Measurements from ENCODE around the gene TRABD2A. TPM values are rescaled to one million over a fixed set of nuclear protein-coding genes. Genes with fewer than 3 reads are reported as not detected.
A peak's percentile ranks its signal among the peaks of the same experiment; 100 is the strongest.

TRABD2A gene
- total RNA-seq, 1 donor from 2014 or later, result 4.1 TPM

GRCh38 chr2:84904717-84905174 lies 23.9 kb upstream of the TRABD2A start:
- peak; percentile 87 for DNase-seq (ENCODE audit: low spot score)

- DNase-seq (ENCODE audit: low spot score), result no peak
Measured at GRCh38 chr2:84904151-84904550, 23.3 kb upstream of the TRABD2A start.

- DNase-seq (ENCODE audit: low spot score), result no peak
Measured at GRCh38 chr2:84902526-84902925, 21.6 kb upstream of the TRABD2A start.

- DNase-seq (ENCODE audit: low spot score), result no peak
Measured at GRCh38 chr2:84901593-84902120, 20.8 kb upstream of the TRABD2A start.

GRCh38 chr2:84900971-84901370 lies 20.1 kb upstream of the TRABD2A start:
- no peak for DNase-seq (ENCODE audit: low spot score)

GRCh38 chr2:84899304-84900204 lies 18.7 kb upstream of the TRABD2A start:
- no peak for DNase-seq (ENCODE audit: low spot score)

GRCh38 chr2:84897773-84898172 lies 16.9 kb upstream of the TRABD2A start:
- no peak for DNase-seq (ENCODE audit: low spot score)

- DNase-seq (ENCODE audit: low spot score), result no peak
Measured at GRCh38 chr2:84896567-84896966, 15.7 kb upstream of the TRABD2A start.

GRCh38 chr2:84894758-84895520 lies 14.1 kb upstream of the TRABD2A start:
- DNase-seq (ENCODE audit: low spot score), result no peak

GRCh38 chr2:84894131-84894586 lies 13.3 kb upstream of the TRABD2A start:
- peak; percentile 51 for DNase-seq (ENCODE audit: low spot score)

GRCh38 chr2:84891355-84892010 lies 10.6 kb upstream of the TRABD2A start:
- no peak for DNase-seq (ENCODE audit: low spot score)

GRCh38 chr2:84889332-84889731 lies 8.4 kb upstream of the TRABD2A start:
- DNase-seq (ENCODE audit: low spot score), result no peak

- DNase-seq (ENCODE audit: low spot score), result no peak
Measured at GRCh38 chr2:84888401-84889276, 7.8 kb upstream of the TRABD2A start.

- DNase-seq (ENCODE audit: low spot score), result no peak
Measured at GRCh38 chr2:84886791-84887190, 5.9 kb upstream of the TRABD2A start.

- DNase-seq (ENCODE audit: low spot score), result no peak
Measured at GRCh38 chr2:84885111-84885510, 4.2 kb upstream of the TRABD2A start.

- no peak for DNase-seq (ENCODE audit: low spot score)
Measured at GRCh38 chr2:84884449-84884848, 3.6 kb upstream of the TRABD2A start.

GRCh38 chr2:84882775-84883550 lies 2.1 kb upstream of the TRABD2A start:
- DNase-seq (ENCODE audit: low spot score), result no peak

- DNase-seq (ENCODE audit: low spot score), result no peak
Measured at GRCh38 chr2:84882414-84882738, 1.5 kb upstream of the TRABD2A start.

- DNase-seq (ENCODE audit: low spot score), result peak; percentile 84
Measured at GRCh38 chr2:84881581-84882413, 913 bp upstream of the TRABD2A start.

- DNase-seq (ENCODE audit: low spot score), result no peak
Measured at GRCh38 chr2:84880395-84880644, 564 bp downstream of the TRABD2A start.
